ENCODE data around the gene DNM3.

DNA sequence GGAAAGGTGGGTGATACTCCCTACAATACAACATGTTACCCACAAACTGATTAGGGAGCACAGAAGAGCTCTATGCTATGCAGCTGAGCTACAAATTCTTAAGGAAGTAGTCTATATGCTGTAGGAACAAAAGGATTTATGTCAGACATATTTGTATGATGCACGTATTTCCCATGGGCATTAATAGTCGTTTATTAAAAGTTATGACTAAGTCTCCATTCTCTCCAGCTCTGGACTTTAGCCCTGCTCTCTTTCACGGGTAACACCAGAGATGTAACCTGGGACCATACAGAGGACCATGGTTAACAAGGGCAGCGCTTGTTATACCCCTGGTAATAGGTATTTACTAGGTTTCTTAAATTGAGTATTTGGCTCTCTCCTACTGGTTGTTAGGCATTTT is 411.0 kb downstream of the DNM3 start:
- TF ChIP-seq, protein P1, sequence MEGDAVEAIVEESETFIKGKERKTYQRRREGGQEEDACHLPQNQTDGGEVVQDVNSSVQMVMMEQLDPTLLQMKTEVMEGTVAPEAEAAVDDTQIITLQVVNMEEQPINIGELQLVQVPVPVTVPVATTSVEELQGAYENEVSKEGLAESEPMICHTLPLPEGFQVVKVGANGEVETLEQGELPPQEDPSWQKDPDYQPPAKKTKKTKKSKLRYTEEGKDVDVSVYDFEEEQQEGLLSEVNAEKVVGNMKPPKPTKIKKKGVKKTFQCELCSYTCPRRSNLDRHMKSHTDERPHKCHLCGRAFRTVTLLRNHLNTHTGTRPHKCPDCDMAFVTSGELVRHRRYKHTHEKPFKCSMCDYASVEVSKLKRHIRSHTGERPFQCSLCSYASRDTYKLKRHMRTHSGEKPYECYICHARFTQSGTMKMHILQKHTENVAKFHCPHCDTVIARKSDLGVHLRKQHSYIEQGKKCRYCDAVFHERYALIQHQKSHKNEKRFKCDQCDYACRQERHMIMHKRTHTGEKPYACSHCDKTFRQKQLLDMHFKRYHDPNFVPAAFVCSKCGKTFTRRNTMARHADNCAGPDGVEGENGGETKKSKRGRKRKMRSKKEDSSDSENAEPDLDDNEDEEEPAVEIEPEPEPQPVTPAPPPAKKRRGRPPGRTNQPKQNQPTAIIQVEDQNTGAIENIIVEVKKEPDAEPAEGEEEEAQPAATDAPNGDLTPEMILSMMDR (IDR thresholded peaks at IDR 0.05): no peak
- TF ChIP-seq EZH2 (IDR thresholded peaks at IDR 0.05): no peak

Measured in neural progenitor cell (in vitro differentiated cells).